Stimulated activated CD4-positive, alpha-beta T cell treated with anti-CD3 and anti-CD28 coated beads, TNF-alpha, amount 100 ng/mL, for 24 hours (primary cell): Measurements from ENCODE around the gene GLB1L.
"Not testable (repeated sequence)": the region's sequence is repeated elsewhere in the genome, so short reads cannot be mapped to it uniquely, and the experiment has no call there.

Experiments used
- DNase-seq, 3 experiments: peaks; one replicate each; pipeline ENCODE4 v3.0.0-alpha.2; 2020; ENCODE audit warnings: low read depth in 3 of 3

GLB1L gene

GRCh38 chr2:219245148-219245898 lies at the start of gene GLB1L, which contains the start of gene STK16:
GLB1L (minus strand) TSS chr2:219245444; CDS start chr2:219243573, 1,871 bp downstream.
STK16 (plus strand) TSS chr2:219245479; CDS start chr2:219246000, 521 bp downstream.
- DNase-seq = peak; percentile 79 to 89 (median 79)

GRCh38 chr2:219294356-219295351 lies 49.4 kb upstream of the GLB1L start:
- peak; percentile 78 to 89 (median 81) for DNase-seq

GRCh38 chr2:219293736-219294231 lies 48.5 kb upstream of the GLB1L start:
- no peak for DNase-seq

GRCh38 chr2:219292616-219293015 lies 47.4 kb upstream of the GLB1L start:
- DNase-seq = no peak

- no peak for DNase-seq
Observed at GRCh38 chr2:219291910-219292490, 46.8 kb upstream of the GLB1L start.

GRCh38 chr2:219291394-219291793 lies 46.1 kb upstream of the GLB1L start:
- DNase-seq = no peak

GRCh38 chr2:219290381-219291171 lies 45.3 kb upstream of the GLB1L start:
- DNase-seq = no peak

- no peak for DNase-seq
Observed at GRCh38 chr2:219289537-219290361, 44.5 kb upstream of the GLB1L start.

- DNase-seq = no peak
Observed at GRCh38 chr2:219289195-219289536, 43.9 kb upstream of the GLB1L start.

- no peak for DNase-seq
Observed at GRCh38 chr2:219287580-219288265, 42.5 kb upstream of the GLB1L start.

GRCh38 chr2:219287116-219287440 lies 41.8 kb upstream of the GLB1L start:
- not testable (repeated sequence) for DNase-seq

GRCh38 chr2:219286436-219287115 lies 41.3 kb upstream of the GLB1L start:
- DNase-seq = no peak

GRCh38 chr2:219285894-219286425 lies 40.7 kb upstream of the GLB1L start:
- no peak for DNase-seq

GRCh38 chr2:219285373-219285735 lies 40.1 kb upstream of the GLB1L start:
- DNase-seq = no peak

GRCh38 chr2:219284501-219285372 lies 39.5 kb upstream of the GLB1L start:
- no peak for DNase-seq

- no peak for DNase-seq
Observed at GRCh38 chr2:219282943-219283581, 37.8 kb upstream of the GLB1L start.

GRCh38 chr2:219282375-219282774 lies 37.1 kb upstream of the GLB1L start:
- no peak for DNase-seq

GRCh38 chr2:219281588-219281987 lies 36.3 kb upstream of the GLB1L start:
- DNase-seq = no peak
